Effector CD8-positive, alpha-beta T cell (primary cell): ENCODE measurements around the gene MCF2L.

Experiments used
- DNase-seq: peaks from one replicate; lab custom pipeline; 2025; lab: John Stamatoyannopoulos, UW

Gene MCF2L

DNA sequence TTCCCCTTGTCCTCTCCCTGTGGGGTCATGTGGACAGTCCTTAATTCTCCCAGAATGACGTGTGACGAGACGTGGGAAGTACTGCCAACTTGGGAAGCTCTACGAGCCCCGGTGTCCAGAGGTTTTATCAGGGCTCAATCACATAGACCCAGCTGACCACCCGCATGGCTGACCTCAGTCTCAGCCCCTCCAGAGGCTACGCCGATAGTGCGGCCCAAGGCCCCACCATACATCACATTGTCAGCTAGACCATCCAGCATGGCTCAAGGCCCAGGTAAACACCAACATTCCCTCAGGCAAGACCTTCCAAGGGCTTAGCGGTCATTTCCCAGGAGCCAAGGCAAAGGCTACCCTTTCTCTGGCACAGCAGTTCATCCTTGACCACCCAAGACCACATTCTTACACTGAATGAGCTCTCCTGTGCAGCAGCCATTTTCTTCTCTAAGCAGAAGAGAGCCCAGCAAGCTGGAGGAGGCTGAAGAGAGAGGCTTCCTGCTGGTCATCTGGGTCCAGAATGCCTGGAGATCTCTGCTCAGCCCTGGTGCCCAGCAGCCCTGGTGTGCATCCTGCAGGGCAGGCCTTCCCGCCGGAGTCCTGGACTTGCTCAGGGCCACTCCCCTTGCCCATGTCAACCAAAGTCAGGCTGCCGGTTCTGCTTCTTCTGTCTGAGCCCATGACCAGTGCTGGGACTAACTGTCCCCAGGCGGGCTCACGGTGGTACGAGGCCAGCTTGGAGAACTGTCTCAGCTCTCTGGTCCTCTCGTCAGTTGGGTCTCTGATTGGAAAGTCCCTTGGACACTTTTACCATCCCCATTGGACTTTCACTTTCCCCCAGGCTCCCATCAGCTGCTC lies 145.7 kb downstream of the MCF2L start:
- DNase-seq, result no peak

DNA sequence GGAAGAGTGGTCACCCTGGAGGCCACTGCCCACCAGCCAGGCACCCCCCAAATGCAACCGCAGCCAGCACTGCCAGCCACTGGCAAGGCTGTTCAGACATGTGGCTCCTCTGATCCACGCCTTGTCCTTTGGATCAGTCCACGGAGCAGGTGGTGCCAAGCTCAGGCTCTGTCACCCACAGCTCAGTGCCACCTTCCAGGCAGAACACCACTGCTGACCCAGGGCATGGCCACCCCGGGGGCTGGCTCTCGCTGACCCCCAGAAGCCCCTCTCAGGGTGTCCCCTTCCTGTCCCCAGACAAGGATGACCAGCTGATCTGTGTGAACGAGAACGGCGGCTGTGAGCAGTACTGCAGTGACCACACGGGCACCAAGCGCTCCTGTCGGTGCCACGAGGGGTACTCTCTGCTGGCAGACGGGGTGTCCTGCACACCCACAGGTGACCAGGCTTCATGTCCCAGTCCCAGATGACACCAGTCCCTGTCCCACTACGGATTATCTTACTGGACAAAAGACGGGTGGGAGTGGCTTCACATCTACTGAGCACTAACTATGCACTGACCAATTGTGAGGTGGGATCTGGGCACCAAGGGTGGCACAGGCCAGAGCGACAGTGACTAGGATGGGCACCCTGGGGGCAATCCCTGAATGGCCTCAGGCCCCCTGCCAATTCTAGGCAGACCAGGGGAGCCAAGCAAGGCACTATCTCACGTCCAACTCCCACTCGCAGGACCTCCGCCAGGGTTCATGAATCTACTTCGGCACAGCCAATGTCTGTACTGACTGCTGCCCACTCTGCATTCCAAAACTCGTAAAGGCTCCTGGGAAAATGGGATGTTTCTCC lies 146.6 kb downstream of the MCF2L start:
- DNase-seq, result no peak

- DNase-seq, result no peak
Observed at GRCh38 chr13:113116206-113116800, 147.3 kb downstream of the MCF2L start.

- DNase-seq, result no peak
Observed at GRCh38 chr13:113116871-113117271, 147.9 kb downstream of the MCF2L start.

- no peak for DNase-seq
Observed at GRCh38 chr13:113117335-113117872, 148.4 kb downstream of the MCF2L start.

GRCh38 chr13:113117911-113118260 lies 148.9 kb downstream of the MCF2L start:
- DNase-seq, result no peak

- DNase-seq, result no peak
Observed at GRCh38 chr13:113118261-113119021, 149.4 kb downstream of the MCF2L start.

DNA sequence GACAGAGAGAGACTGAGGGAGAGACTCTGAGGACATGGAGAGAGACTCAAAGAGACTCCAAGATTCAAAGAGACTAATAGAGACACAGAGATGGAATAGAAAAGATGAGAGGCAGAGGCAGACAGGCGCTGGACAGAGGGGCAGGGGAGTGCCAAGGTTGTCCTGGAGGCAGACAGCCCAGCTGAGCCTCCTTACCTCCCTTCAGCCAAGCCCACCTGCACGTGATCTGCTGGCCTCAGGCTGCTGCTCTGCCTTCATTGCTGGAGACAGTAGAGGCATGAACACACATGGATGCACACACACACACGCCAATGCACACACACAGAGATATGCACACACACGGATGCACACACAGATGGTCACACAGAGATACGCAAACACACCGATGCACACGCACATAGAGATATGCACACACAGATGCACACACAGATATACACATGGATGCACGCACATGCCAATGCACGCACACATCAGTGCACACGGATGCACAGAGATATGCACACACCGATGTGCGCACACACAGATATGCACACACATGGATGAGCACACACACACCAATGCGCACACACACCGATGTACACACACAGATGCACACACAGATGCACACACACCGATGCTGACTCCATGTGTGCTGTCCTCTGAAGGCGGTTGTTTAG lies 150.3 kb downstream of the MCF2L start:
- no peak for DNase-seq

DNA sequence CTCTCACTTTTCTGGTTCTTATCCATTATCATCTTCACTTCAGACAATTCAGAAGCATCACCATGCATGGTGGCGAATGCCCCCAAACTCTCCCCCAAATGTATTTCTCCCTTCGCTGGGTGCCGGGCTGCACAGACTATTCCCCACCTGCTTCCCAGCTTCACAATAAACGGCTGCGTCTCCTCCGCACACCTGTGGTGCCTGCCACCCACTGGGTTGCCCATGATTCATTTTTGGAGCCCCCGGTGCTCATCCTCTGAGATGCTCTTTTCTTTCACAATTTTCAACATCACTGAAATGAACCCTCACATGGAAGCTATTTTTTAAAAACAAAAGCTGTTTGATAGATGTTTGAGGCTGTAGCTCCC lies 150.8 kb downstream of the MCF2L start:
- no peak for DNase-seq

- DNase-seq, result no peak
Observed at GRCh38 chr13:113120300-113121182, 151.5 kb downstream of the MCF2L start.

GRCh38 chr13:113121183-113121927 lies 152.3 kb downstream of the MCF2L start:
- no peak for DNase-seq

DNA sequence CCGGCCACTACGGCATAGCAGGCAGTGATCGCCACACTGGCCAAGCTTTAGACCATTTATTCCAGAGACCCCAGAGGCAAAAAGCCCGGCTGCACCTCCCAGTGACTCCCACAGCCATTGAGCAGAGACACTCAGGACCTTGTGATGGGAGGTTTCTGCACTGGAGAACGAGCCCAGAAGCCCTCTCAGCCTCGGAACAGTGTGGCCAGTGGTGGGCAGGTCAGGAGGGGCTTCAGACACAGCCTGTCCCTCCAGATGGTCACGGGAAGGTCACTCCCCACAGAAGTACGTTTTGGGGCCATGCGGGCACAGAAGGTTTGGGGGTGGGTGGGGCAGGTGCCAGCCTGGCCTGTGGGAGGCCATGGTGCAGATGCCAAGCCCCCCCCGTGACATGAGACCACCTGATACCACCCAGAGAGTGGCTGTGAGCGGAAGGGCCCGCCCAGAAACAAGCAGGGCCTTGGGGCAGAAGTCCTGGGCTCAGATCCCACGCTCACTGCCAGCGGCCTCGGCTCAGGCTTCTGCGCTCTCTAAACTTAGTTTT lies 153.0 kb downstream of the MCF2L start:
- DNase-seq, result no peak

- no peak for DNase-seq
Observed at GRCh38 chr13:113122550-113123225, 153.7 kb downstream of the MCF2L start, which contains the start of gene F10. Gene F10, plus strand, starts transcription at chr13:113122799. Its CDS starts 57 bp downstream, at chr13:113122856.

DNA sequence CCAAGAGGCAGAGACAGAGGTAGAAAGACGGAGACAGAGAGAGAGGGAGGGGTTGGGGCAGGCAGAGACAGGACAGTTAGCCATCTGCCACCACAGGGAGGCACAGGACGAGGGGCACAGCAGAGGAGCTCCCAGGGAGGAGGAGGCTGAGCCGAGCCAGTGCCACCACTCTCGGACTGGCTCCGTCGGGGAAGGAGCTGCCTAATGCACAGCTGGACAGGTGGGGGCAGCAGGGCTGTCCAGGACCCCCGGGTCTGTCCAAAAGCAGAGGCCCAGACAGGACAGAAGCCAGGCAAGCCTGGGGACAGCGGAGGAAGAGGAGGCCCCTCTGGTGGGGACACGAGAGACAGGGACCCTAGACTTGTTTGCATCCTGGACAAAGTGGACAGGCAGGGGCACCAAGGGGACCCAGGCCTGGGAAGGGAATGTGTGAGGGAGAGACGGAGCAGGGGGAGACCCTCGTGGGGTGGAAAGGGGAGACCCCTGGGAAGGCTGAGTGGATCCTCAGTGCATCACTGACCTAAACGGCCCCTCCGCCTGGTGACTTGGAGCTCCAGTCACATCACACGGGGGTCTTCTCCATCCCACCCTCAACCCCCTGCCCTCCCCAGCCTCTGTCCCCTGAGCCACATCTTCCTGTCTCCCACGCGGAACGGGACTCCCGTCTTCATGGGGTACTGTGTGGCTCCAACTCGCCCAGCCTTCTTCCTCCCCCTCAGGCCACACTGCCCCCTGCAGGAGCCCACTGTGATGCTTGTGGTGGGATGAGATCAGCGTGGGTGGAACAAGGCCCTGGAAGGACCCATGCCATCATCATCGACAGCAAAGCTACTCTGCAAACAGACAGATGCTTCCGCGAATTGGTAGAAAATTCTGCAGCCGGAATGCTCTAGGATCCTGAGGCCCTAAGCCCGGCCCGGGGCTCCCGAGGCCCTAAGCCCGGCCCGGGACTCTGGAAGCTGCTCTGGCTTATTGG lies 154.5 kb downstream of the MCF2L start:
- no peak for DNase-seq

GRCh38 chr13:113124211-113124970 lies 155.4 kb downstream of the MCF2L start:
- DNase-seq, result no peak

- DNase-seq, result no peak
Observed at GRCh38 chr13:113125506-113126264, 156.7 kb downstream of the MCF2L start.
